ENCODE data around the gene GIPR. TPM values are rescaled to one million over a fixed set of nuclear protein-coding genes. Genes with fewer than 3 reads are reported as not detected.
A peak's percentile ranks its signal among the peaks of the same experiment; 100 is the strongest.
"Not testable (repeated sequence)": the region's sequence is repeated elsewhere in the genome, so short reads cannot be mapped to it uniquely, and the experiment has no call there.

Gene GIPR
- total RNA-seq, 1 experiment from 2014 or later: 0.23 TPM

DNA sequence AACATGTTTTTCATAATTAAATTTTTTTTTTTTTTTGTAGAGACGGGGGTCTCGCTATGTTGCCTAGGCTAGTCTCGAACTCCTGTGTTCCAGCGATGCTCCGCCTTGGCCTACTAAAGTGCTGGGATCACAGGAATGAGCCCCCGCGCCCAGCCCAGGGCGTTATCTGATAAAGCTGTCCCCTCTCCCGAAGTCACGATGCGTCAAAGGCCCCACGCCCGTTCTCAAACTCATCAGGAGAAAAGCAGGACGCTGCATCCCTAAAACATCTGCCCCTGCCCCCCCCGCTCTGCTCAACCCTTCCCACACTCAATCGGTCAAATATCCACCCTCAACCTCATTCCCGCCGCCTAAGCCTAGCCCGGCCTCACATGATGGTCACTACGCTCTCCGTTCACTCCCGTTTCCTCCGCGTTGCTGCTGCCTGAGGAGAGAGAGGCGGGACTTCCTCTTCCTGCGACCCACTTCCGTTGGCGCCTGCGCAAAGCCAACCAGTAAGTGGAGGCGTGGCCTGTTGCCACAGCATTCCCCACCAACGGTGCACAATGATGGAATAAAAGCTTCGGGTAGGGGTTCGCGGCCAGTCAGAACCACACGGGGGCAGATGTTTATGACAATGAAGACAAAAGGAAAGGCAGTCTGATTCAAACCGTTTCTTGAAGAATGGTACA, 23.6 kb downstream of the GIPR start, which contains the start of gene SNRPD2:
TSS of gene SNRPD2 (minus strand) at position 438 of the 671 bp plus-strand sequence. CDS start at position 373, 65 bp downstream.
- peak; percentile 92 for DNase-seq (ENCODE audit: low read depth)

DNA sequence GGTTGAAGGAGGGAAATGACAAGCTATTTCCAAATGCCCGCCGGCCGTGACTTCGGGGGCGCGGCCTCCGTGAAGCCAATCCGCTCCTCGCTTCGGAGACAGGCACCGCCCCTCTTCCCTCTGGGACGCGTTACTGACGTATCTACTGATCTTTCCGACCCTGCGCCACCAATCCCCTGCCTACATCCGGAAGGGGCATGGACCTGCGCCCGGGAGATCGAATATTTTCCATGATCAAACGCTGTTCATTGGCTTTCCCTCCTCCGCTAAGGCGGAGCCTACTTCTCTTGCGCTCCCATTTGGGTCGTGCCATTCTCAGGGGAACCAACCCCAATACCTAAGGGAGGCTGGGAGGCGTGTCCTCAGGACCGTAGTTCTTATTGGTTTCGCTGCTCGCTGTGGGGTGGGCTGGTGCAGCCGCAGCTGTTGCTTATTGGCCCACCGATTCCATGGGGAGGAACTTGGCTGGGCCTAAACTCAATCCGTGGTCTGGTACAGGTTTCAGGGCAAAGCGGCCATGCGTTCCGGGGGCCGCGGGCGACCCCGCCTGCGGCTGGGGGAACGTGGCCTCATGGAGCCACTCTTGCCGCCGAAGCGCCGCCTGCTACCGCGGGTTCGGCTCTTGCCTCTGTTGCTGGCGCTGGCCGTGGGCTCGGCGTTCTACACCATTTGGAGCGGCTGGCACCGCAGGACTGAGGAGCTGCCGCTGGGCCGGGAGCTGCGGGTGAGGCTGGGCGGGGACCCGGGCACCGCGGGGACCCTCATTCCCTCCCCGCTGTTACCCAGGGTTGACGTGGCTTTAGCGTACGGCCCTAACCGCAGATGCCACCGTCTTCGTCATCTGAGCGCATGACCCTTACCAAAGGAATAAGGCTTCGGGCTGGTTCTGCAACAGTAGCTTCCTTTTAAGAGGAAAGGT, 24.4 kb downstream of the GIPR start, which contains the start of gene QPCTL:
TSS of gene QPCTL (plus strand) at position 480 of the 919 bp plus-strand sequence. CDS start at position 518, 38 bp downstream.
- peak; percentile 100 for DNase-seq (ENCODE audit: low read depth)

DNA sequence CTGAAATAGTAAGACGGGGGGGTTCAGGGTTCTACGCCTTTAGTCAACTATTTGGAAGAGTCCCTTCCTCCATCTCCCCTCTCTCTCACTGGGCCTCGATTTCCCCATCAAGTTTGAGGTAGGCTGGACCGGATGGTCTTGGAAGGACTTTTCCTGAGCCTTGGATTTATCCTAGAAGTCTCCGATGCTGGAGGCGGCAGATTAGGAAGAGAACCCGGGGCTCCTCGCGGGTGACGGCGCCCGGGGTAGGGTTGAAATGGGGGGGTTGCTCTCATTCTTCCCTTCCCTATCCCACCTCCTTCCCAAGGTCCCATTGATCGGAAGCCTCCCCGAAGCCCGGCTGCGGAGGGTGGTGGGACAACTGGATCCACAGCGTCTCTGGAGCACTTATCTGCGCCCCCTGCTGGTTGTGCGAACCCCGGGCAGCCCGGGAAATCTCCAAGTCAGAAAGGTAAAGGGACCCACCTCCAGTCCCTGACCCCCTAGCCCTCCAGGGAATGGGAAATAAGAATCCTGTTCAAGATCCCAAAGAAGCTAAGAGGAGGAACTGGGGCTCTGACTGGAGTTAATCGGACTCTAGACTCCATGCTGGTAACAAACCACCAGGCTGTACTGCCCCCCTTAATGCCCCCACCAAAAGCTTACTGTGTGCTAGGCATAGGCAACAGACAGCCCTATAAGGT, 25.2 kb downstream of the GIPR start:
- peak; percentile 59 for DNase-seq (ENCODE audit: low read depth)

DNA sequence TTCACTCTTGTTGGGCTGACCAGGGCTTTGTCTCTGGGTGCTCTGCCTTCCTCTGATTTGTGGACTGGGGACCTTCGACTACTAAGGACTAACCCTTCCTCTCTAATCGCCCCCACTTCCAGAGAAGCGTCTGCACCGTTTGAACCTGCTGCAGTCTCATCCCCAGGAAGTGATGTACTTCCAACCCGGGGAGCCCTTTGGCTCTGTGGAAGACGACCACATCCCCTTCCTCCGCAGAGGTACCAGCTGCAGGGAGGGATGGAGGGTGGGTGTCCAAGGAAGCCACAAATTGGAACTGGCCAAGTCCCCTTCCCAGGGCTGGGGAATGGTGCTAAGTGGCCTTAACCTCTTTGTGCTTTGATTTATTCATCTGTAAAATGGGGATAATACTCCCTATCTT, 33.7 kb downstream of the GIPR start:
- no peak for DNase-seq (ENCODE audit: low read depth)

DNA sequence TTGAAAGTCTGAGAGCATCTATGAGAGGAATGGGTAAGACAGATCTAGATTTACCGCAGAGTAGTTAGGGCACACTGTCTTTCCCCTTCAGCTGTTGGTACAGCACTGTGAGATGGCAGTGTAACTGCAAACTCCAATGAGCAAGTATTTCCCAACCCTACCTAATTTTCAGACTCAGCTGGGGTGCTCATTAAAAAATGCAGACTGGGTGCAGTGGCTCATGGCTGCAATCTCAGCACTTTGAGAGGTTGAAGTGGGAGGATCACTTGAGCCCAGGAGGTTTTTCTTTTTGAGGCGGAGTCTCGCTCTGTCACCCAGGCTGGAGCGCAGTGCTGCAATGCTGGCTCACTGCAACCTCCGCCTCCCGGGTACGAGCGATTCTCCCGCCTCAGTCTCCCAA, 37.1 kb downstream of the GIPR start:
- no peak for DNase-seq (ENCODE audit: low read depth)

DNA sequence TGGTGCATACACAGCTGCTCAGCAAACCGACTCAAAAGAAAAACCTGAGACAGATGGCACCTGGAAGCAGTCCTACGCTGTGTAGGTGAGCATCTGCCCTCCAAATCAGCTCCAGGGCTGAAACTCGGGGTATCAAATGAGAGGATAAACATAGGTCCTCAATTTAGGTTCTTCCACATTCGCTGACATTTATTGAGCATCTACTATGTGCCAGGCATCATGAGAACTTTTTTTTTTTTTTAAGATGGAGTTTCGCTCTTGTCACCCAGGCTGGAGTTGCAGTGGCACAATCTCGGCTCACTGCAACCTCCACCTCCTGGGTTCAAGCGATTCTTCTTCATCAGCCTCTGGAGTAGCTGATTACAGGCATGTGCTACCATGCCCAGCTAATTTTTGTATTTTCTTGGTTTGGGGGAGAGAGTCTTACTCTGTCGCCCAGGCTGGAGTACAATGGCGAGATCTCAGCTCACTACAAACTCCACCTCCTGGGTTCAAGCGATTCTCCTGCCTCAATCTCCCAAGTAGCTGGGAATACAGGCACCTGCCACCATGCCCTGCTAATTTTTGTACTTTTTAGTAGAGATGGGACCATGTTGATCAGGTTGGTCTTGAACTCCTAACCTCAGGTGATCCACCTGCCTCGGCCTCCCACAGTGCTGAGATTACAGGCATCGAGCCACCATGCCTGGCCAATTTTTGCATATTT, 37.8 kb downstream of the GIPR start:
- DNase-seq (ENCODE audit: low read depth): no peak

DNA sequence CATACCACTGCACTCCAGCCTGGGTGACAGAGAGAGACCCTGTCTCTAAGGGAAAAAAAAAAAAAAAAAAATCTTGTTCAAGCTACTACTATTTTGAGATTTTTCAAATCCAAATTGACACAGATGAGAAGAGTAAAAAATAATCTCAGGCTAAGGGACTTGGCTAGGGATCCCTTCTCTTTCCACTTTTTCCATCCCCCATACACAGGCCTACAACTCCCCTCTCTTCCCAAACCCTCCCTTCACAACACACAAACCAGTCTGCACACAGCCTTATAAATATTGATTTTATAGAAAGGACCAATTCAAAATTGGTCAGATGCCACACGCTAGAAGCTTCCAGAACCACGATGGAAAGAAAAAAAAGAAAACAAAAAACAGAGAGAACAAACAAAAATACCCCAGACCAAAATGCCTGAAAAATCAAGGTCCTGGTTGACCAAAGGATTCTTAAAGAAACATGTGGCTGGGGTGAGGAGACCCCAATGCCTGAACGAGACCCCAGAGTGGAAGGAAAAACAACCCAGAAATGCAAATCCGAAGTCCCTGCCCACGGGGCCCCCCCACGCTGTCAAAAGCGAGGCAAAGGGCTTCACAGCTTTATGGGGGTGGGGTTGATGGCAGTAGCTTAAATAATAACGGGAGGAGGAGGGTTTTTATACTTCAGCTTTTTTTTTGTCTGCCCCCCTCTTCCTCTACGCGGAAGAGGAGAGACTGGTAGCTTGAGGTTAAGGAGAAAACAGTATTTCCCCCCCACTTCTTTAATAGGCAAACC, 42.5 kb downstream of the GIPR start:
- no peak for DNase-seq (ENCODE audit: low read depth)

DNA sequence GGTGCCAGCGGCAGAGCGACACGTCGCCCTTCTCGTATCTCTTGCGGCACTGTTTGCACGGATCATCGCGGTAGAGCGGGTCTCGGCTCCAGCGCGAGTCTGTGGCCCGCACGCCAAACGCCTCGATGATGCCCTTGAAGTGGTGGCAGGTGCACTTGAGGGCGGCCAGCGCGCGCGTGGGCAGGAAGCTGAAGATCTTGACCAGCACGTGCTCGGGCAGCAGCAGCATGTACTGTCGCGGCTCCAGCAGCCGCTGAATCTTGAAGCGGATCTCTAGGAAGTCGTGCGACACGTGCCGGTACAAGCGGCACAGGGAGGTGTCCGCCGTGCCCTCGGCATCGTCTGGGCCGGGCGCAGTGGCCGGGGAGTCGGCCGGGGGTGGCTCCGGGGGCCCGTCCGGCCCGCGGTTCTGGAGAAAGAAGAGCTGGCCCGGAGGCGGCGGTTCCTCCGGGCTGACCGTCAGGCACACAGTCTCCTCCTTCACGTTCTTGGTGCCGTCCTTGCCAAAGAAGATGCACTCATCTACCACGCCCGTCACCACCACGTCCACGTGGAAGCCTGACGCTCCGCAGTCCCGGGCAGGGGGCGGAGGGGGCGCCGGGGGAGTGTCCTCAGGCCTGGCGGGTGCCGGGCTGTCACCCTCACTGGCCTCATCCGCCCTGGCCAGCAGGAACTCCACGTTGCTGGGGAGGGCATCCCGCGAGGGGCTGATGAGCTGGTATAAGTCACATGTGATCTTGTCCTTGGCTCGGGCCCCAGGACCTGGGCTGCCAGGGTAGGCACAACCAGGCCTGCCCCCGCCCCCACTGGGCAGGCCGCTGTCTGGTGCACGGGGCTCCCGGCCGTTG, 44.1 kb downstream of the GIPR start:
- DNase-seq (ENCODE audit: low read depth): no peak

DNA sequence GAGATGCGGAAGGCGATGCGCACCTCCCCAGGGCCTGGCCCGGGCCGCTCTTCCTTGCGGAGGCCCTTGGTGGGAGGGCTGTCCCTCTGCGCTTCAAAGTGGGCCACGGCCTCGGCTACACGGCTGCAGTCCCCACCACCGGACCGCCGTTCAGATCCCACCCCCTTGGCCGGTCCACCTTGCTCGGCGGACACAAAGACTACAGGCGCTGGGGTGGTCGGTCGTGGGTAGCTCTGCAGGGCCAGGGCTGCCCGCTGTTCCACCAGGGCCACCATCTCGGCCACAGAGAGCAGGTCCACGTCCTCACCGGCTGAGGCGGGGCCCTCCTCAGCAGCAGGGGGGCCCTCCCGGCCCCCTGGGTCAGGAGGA, 44.7 kb downstream of the GIPR start:
- no peak for DNase-seq (ENCODE audit: low read depth)

DNA sequence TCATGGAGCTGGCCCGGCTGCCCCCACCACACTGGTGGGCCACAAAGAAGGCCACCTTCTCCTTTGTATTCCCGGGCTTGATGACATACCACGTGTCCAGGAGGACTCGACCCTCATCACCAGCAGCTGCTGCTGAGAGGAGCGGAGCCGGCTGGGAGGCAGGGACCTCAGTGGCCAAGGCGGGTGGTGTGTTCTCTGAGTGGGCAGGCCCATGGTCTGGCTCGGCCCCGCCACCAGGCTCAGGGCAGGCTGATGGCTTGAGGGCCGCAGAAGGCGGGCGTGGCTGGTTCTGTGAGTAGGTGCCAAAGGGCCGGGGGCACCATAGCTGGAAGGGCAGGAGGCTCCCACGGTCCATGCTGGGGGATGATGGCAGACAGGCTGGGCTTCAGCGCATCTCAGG, 45.1 kb downstream of the GIPR start:
- DNase-seq (ENCODE audit: low read depth): no peak

DNA sequence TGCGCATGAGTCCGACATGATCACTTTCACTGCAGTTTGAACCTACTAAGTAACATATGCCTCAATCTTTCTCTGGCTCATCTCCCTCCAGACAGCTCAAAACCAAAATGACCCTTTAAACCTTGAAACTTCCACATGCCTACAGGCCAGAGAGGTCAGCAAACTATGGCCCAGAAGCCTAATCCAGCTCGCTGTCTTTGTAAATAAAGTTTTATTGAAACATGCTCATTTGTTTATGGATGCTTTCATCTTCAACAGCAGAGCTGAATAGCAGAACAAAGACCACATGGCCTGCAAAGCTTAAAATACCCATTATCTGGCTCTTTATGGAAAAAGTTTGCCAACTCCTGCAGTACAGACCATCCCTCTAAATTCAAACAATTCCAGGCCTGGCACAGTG, 47.1 kb downstream of the GIPR start:
- DNase-seq (ENCODE audit: low read depth): no peak

DNA sequence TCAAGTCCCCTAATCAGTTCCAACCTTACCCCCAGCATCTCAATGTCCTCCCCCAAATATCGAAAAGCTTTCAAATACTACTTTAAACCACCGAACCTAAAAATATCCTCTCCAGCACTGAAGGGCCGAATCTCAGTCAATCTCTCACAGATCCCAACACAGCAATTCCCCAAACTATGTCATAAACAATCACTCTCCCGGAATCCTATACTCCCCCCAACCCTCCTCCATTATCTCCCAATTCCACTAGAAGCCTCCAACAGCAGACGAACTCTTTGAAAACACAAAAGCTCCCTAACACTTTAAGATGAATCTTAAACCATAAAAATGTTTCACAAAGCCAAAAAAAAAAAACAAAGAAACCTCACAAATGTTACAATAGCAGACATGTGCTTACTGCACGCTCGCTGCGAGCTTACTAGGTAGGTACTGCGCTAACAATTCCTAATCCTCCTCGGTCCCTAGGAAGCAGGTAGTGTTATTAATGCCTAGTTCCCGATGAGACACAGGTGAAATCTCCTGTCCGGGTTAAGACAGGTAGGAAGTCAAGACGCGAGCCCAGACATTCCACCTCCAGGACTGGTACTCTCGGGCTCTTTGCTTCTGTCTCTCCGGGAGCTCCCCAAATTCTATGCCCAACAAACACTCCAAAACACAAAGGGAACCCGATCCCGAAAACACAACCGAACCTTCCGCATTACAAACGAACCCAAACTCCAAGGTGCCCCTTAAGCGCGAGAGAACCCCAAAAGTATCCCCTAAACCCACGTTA, 48.5 kb downstream of the GIPR start:
- peak; percentile 17 for DNase-seq (ENCODE audit: low read depth)

DNA sequence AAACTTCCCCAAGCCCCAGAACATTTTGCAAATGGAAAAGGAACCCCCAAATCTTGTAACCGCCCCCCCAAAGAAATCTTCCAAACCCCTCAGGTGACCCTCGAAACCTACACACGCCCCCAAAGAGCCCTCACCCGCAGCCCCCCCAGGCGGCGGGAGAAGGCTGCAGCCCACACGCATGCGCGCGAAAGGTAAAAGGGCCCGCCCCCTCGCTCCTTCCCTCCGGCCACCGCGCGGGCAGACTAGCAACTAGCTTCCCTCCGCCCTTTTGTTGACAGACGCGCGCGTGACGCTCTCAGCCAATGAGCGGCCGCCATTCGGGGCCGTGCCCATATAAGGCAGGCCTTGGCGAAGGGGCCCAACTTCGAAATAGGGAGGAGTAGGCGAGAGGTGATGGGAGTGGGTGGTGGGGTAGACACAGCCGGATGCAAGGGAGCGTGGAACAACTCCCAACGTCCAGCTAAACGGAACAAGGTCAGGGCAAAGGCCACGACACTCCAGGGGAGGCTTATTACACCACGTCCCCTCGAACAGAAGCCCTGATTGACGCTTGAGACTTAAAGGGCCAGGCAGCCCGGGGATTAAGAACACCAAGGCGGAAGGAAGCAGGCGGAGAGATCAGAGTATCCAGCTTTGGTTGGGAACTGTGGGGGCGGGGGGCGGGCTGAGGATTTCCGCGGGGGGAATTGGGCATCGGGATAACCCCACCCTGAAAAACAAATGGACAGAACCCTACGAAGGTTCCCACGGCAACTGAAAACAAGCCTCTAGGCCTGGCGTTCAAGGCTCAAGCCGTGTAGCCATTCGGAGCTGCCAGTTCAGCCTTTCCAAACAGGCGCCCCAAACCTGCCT, 49.3 kb downstream of the GIPR start:
- peak; percentile 99 for DNase-seq (ENCODE audit: low read depth)

DNA sequence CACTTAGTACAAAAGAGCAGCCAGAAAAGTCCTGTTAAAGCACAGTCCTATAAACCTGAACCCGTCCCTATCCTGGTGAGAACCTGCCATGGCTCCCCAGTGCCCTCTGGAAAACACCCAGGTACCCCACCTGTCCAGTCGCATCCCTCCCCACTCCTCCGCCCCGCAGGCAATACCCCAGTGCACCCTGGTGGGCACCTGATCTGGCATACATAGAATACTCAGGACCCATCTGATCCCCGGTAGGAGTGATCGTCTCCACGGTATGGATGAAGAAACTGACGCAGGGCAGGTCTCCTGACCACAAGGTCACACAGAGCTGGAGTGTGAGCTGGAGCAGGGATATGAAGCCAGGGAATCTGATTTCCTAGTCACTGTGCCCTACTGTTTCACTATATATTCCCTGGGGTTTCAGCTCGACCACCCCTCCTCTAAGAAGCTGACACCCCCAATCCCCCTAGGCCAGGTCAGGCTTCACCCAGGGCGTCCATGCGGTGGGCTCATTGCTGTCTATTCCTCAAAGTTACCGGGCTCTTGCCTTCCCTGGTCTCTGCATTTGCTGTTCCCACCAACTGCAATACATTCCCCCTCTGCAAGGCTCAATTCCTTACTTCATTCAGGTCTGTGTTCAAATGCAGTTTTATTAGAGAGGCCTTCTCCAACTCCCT, 50.1 kb downstream of the GIPR start:
- no peak for DNase-seq (ENCODE audit: low read depth)

DNA sequence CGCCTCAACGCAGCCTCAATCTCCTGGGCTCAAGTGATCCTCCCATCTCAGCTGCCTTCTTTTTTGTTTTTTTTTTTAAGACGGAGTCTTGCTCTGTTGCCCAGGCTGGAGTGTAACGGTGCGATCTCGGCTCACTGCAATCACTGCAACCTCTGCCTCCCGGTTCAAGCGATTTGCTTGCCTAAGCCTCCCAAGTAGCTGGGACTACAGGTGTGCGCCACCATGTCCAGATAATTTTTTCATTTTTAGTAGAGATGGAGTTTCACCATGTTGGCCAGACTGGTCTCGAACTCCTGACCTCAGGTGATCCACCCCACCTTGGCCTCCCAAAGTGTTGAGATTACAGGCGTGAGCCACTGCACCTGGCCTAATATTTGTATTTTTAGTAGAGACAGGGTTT, 52.0 kb downstream of the GIPR start:
- not testable (repeated sequence) for DNase-seq (ENCODE audit: low read depth)

DNA sequence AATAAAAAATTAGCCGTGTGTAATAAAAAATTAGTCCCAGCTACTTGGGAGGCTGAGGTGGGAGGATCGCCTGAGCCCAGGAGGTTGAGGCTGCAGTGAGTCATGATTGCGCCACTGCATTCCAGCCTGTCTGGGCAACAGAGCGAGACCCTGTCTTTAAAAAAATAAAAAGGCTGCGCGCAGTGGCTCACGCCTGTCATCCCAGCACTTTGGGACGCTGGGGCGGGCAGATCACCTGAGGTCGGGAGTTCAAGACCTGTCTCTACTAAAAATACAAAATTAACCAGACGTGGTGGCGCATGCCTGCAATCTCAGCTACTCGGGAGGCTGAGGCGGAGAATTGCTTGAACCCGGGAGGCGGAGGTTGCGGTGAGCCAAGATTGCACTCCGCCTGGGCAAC, 60.7 kb downstream of the GIPR start:
- DNase-seq (ENCODE audit: low read depth): not testable (repeated sequence)

DNA sequence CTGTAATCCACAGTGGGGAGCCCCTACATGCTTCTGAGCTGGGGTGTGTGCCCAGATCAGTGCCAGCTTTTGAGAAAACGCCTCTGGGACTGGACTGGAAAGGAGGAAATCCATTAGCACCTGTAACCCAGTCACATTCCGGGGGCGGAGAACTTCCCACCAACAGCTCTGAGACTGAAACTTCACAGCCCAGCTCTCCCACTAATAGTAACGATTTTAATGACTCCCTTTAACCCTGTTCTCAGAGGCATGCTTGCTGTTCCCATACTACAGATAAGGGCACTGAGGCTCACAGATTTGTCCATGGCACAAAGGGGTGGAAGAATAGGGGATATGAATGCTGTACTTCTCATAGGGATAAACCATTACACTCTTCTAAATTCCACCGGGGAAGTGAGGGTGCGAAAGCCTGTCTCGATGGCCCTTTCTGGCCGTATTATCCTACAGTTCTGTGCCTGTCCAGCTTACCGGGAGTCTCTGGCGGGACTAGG, 61.8 kb downstream of the GIPR start:
- no peak for DNase-seq (ENCODE audit: low read depth)
